H1 (cell line): ENCODE results near the gene TMEM187. TPM values are rescaled to one million over a fixed set of nuclear protein-coding genes. Genes with fewer than 3 reads are reported as not detected.
"Not testable (repeated sequence)": the region's sequence is repeated elsewhere in the genome, so short reads cannot be mapped to it uniquely, and the experiment has no call there.

Experiments used
- CTCF ChIA-PET: fragments of 300-600 bp; sonication (Branson Sonifier 250); formaldehyde crosslinking; loops from one replicate; lab custom pipeline; 2021; ENCODE audit not compliant: partially characterized antibody; lab: Charles Lee
- POLR2A ChIA-PET: fragments of 300-600 bp; sonication (Branson Sonifier 250); formaldehyde crosslinking; loops from one replicate; lab custom pipeline; 2021; ENCODE audit warnings: inconsistent platforms; ENCODE audit not compliant: partially characterized antibody; lab: Charles Lee
- DNase-seq, 2 experiments: peaks; one replicate each; pipeline versions ENCODE4 v3.0.0 to v3.0.0-alpha.2; 2010 to 2022; ENCODE audit warnings: low spot score in 2 of 2, low read depth in 1 of 2, mixed read lengths in 1 of 2
- FAIRE-seq: peaks from 2 replicates; lab custom pipeline; 2011; peaks lifted over from hg19 to GRCh38; lab: Jason Lieb, UNC
- H2AFZ ChIP-seq: 2 replicates; pipeline ENCODE4 v1.8.1; 2012; ENCODE audit warnings: low read length, inconsistent platforms
- H2AK5ac ChIP-seq: 2 replicates; pipeline ENCODE4 v1.6.1; 2013; ENCODE audit warnings: low read depth, low read length
- H2BK120ac ChIP-seq: replicated peaks from 2 replicates; pipeline ENCODE3; 2013; ENCODE audit warnings: low read depth, low read length, inconsistent platforms
- H2BK12ac ChIP-seq: 2 replicates; pipeline ENCODE4 v1.6.1; 2013; ENCODE audit warnings: low read depth, low read length
- H2BK15ac ChIP-seq: 2 replicates; pipeline ENCODE4 v1.6.1; 2013; ENCODE audit warnings: low read length
- H2BK20ac ChIP-seq: 2 replicates; pipeline ENCODE4 v1.6.1; 2013; ENCODE audit warnings: low read length
- H2BK5ac ChIP-seq: 2 replicates; pipeline ENCODE4 v1.6.1; 2013; ENCODE audit warnings: low read depth, low read length
- H3K14ac ChIP-seq: 2 replicates; pipeline ENCODE4 v1.6.1; 2013; ENCODE audit warnings: inconsistent platforms; ENCODE audit not compliant: insufficient read length
- H3K18ac ChIP-seq: 2 replicates; pipeline ENCODE4 v1.6.1; 2013; ENCODE audit warnings: low read length; ENCODE audit errors: extremely low read depth
- H3K23ac ChIP-seq: 2 replicates; pipeline ENCODE4 v1.6.1; 2013; ENCODE audit warnings: inconsistent platforms; ENCODE audit not compliant: insufficient read length
- H3K23me2 ChIP-seq: 2 replicates; pipeline ENCODE4 v1.6.1; 2013; ENCODE audit warnings: low read depth, low read length
- H3K27ac ChIP-seq: 2 replicates; pipeline ENCODE4 v1.6.1; 2011; ENCODE audit warnings: low read depth, low read length, inconsistent platforms
- H3K27me3 ChIP-seq, 4 experiments: replicated peaks in 1 of 4; 1 replicate in 1 of 4; 2 replicates in 3 of 4; pipeline versions ENCODE4 v1.6.1 to v1.8.1; 2011 to 2013; ENCODE audit warnings: low read length in 3 of 4, mild to moderate bottlenecking in 3 of 4, inconsistent platforms in 2 of 4, mixed read lengths in 2 of 4, moderate library complexity in 1 of 4; ENCODE audit not compliant: control insufficient read depth in 3 of 4, insufficient read depth in 3 of 4; ENCODE audit errors: extremely low read depth in 1 of 4
- H3K36me3 ChIP-seq, 4 experiments: 2 replicates each; pipeline versions ENCODE4 v1.6.1 to v1.8.1; 2011 to 2013; ENCODE audit warnings: mild to moderate bottlenecking in 4 of 4, low read length in 3 of 4, moderate library complexity in 2 of 4, control low read depth in 1 of 4, inconsistent platforms in 1 of 4; ENCODE audit not compliant: insufficient read depth in 4 of 4, control insufficient read depth in 2 of 4
- H3K4ac ChIP-seq: replicated peaks from 2 replicates; pipeline ENCODE3; 2013; ENCODE audit warnings: low read length, low read depth, mixed read lengths, inconsistent platforms; ENCODE audit not compliant: insufficient read length
- H3K4me1 ChIP-seq, 4 experiments: replicated peaks in 1 of 4; 1 replicate in 1 of 4; 2 replicates in 3 of 4; pipeline versions ENCODE4 v1.6.1 to v1.8.1; 2011 to 2013; ENCODE audit warnings: low read length in 3 of 4, inconsistent platforms in 2 of 4, mixed read lengths in 1 of 4; ENCODE audit not compliant: insufficient read depth in 4 of 4, control insufficient read depth in 3 of 4
- H3K4me2 ChIP-seq, 2 experiments: 2 replicates each; pipeline versions ENCODE4 v1.6.1 to v1.8.1; 2011 to 2013; ENCODE audit warnings: low read depth in 2 of 2, low read length in 2 of 2, control low read depth in 1 of 2, inconsistent platforms in 1 of 2, mild to moderate bottlenecking in 1 of 2; ENCODE audit not compliant: insufficient read depth in 1 of 2
- H3K4me3 ChIP-seq, 4 experiments: fragments of 200-600, 300-600 bp in 1 of 4; sonication (generic), shearing (Covaris generic), sonication (Bioruptor Twin) in 1 of 4; 2 replicates each; pipeline versions ENCODE4 v1.5.1 to v1.8.1; 2011 to 2016; ENCODE audit warnings: low read length in 4 of 4, low read depth in 3 of 4, control low read depth in 2 of 4, inconsistent platforms in 2 of 4, mild to moderate bottlenecking in 2 of 4, mixed read lengths in 1 of 4, moderate library complexity in 1 of 4; ENCODE audit not compliant: insufficient read depth in 2 of 4; ENCODE audit errors: extremely low read depth in 1 of 4
- H3K56ac ChIP-seq: replicated peaks from 2 replicates; pipeline ENCODE3; 2013; ENCODE audit warnings: low read depth, mild to moderate bottlenecking, mixed read lengths, low read length, inconsistent platforms; ENCODE audit not compliant: insufficient read length
- H3K79me1 ChIP-seq: 2 replicates; pipeline ENCODE4 v1.6.1; 2013; ENCODE audit warnings: low read depth, low read length, control low read depth
- H3K79me2 ChIP-seq, 2 experiments: 2 replicates each; pipeline versions ENCODE4 v1.6.1 to v1.8.1; 2012 to 2013; ENCODE audit warnings: low read length in 2 of 2, mild to moderate bottlenecking in 2 of 2, inconsistent platforms in 1 of 2; ENCODE audit not compliant: insufficient read depth in 2 of 2, control insufficient read depth in 1 of 2
- H3K9ac ChIP-seq, 4 experiments: replicated peaks in 1 of 4; 1 replicate in 1 of 4; 2 replicates in 3 of 4; pipeline versions ENCODE4 v1.6.1 to v1.8.1; 2011 to 2013; ENCODE audit warnings: low read depth in 3 of 4, low read length in 3 of 4, control low read depth in 2 of 4, mild to moderate bottlenecking in 2 of 4, moderate library complexity in 2 of 4, inconsistent platforms in 1 of 4; ENCODE audit errors: extremely low read depth in 1 of 4
- H3K9me3 ChIP-seq, 2 experiments: 2 replicates each; pipeline versions ENCODE4 v1.6.1 to v1.8.1; 2012 to 2013; ENCODE audit warnings: mild to moderate bottlenecking in 2 of 2, moderate library complexity in 2 of 2, control low read depth in 1 of 2, inconsistent platforms in 1 of 2, low read depth in 1 of 2, low read length in 1 of 2, mixed read lengths in 1 of 2; ENCODE audit not compliant: insufficient read depth in 2 of 2
- H4K20me1 ChIP-seq, 2 experiments: replicated peaks in 1 of 2; 2 replicates each; pipeline versions ENCODE3 to v1.8.1; 2011 to 2013; ENCODE audit warnings: inconsistent platforms in 2 of 2, low read length in 2 of 2, mild to moderate bottlenecking in 1 of 2; ENCODE audit not compliant: insufficient read depth in 2 of 2, control insufficient read depth in 1 of 2
- H4K5ac ChIP-seq: 2 replicates; pipeline ENCODE4 v1.6.1; 2013; ENCODE audit warnings: low read length, low read depth, mixed read lengths, inconsistent platforms; ENCODE audit not compliant: insufficient read length
- H4K8ac ChIP-seq: 2 replicates; pipeline ENCODE4 v1.8.0; 2013; ENCODE audit warnings: mild to moderate bottlenecking, moderate library complexity, low read length, inconsistent platforms; ENCODE audit not compliant: insufficient read depth; ENCODE audit errors: extremely low read depth
- H4K91ac ChIP-seq: replicated peaks from 2 replicates; pipeline ENCODE3; 2013; ENCODE audit warnings: low read length, mixed read lengths, inconsistent platforms; ENCODE audit not compliant: insufficient read length
- whole genome bisulfite sequencing, 2 experiments: shearing (Covaris generic) in 1 of 2; methylation state at CpG; one replicate each; pipeline versions ENCODE4 v1.1.6 to v1.1.7; 2013 to 2015; ENCODE audit warnings: low lambda C conversion rate in 2 of 2, mixed read lengths in 2 of 2, inconsistent platforms in 1 of 2, low coverage in 1 of 2, missing lambda C conversion rate in 1 of 2; ENCODE audit not compliant: insufficient replicate concordance in 2 of 2, insufficient coverage in 1 of 2, insufficient read length in 1 of 2; ENCODE audit errors: extremely low coverage in 1 of 2, missing lambda C conversion rate in 1 of 2; 5-methylcytosine and 5-hydroxymethylcytosine counted together
- polyA plus RNA-seq, 7 experiments: library from polyadenylated mRNA; depleted of rRNA in 3 of 7; stranded (reverse) in 5 of 7; unstranded in 2 of 7; fragments of >200 nt in 5 of 7; fragments of 200-250 nt in 2 of 7; gene quantifications; 1 replicate in 5 of 7; 2 replicates in 1 of 7; 4 replicates in 1 of 7; pipeline versions ENCODE4 v1.2.1 to v1.2.3, GENCODE V29; 2011 to 2013; ENCODE audit warnings: missing spikeins in 2 of 7, mixed read lengths in 2 of 7
- total RNA-seq: library from RNA; stranded (reverse); fragmentation: NEBNext Ultra II Directional; extraction: Animal tissue kit (Norgen Biotek cat#: 25700); gene quantifications from 2 replicates; pipeline ENCODE4 v1.2.1, GENCODE V29; 2021

The TMEM187 gene
- total and polyA plus RNA-seq, 2 of the 8 experiments (the other 6 are each of a cell fraction or from before 2014, with no cell fraction given) = 5.0 to 14.5 TPM

DNA sequence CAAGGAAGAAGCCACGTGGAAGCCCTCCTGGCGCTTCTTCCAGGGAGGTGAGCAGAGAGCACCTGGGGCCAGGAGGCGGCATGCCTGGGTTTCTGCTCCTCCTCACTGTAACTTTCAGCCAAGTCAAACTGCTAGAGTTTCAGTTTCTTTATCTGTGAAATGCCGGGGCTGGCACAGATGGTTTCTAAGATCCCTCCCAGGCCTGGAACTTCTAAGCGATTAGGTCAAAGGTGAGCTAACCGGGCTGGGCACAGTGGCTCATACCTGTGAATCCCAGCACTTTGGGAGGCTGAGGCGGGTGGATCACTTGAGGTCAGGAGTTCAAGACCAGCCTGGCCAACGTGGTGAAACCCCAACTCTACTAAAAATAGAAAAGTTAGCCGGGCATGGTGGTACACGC lies 7.8 kb downstream of the TMEM187 start:
- not testable (repeated sequence) for H3K9ac ChIP-seq, H3K79me1 ChIP-seq, H2BK5ac ChIP-seq, H3K27ac ChIP-seq, H4K91ac ChIP-seq, H3K56ac ChIP-seq, H2AK5ac ChIP-seq, H2AFZ ChIP-seq, H2BK15ac ChIP-seq, H3K4me2 ChIP-seq, H3K4me3 ChIP-seq, H3K4ac ChIP-seq, H2BK12ac ChIP-seq, H3K27me3 ChIP-seq, H4K5ac ChIP-seq, H3K18ac ChIP-seq, H3K4me1 ChIP-seq, H3K23me2 ChIP-seq, H3K36me3 ChIP-seq, H3K9me3 ChIP-seq, H4K20me1 ChIP-seq, H3K79me2 ChIP-seq, H3K14ac ChIP-seq, H4K8ac ChIP-seq, DNase-seq, H3K23ac ChIP-seq, H2BK120ac ChIP-seq, H2BK20ac ChIP-seq
- WGBS, 2 experiments = 87% methylated on average over 4 of the region's 10 CpGs; no CpG with 5 or more reads in 1 of the 2 experiments
- ChIA-PET POLR2A (interaction anchor here (3.2 kb wide), 1 partner anchor 9 kb away, joined by 10 read pairs; the partner anchor contains the start of gene HCFC1), CTCF (interaction anchor here (1.6 kb wide), 1 partner anchor 28 kb away, joined by 3 read pairs; no protein-coding TSS in a partner anchor)
- FAIRE-seq = peak; percentile 86
